HCT116 (cell line): Measurements from ENCODE around the gene DRC7. TPM values are rescaled to one million over a fixed set of nuclear protein-coding genes. Genes with fewer than 3 reads are reported as not detected.

Experiments used
- ATAC-seq: fragments of 200-7000 bp; cut with Tn5 transposase; 2 replicates; pipeline ENCODE4 v1.9.1; 2020; ENCODE audit warnings: mild to moderate bottlenecking, moderate library complexity
- BruUV-seq: library from RNA; stranded (reverse); fragments of 400-500 nt; replicated peaks from 2 replicates; lab custom pipeline; 2021; lab: Mats Ljungman, UMichigan
- CTCF ChIA-PET: fragments of 300-600 bp; sonication (Branson Sonifier 250); formaldehyde crosslinking; loops from one replicate; lab custom pipeline; 2021; ENCODE audit warnings: antibody characterized with exemption; lab: Charles Lee
- POLR2A ChIA-PET: fragments of 300-600, 350-600 bp; sonication (Branson Sonifier 250); formaldehyde crosslinking; loops from one replicate; lab custom pipeline; 2021; ENCODE audit warnings: antibody characterized with exemption; lab: Charles Lee
- RAD21 ChIA-PET, 2 experiments: fragments of 300-600 bp; sonication (Branson Sonifier 250); formaldehyde crosslinking; loops; one replicate each; lab custom pipeline; 2023; ENCODE audit warnings: low total read pairs in 2 of 2; ENCODE audit not compliant: uncharacterized antibody in 2 of 2, unreplicated experiment in 2 of 2, low non-redundant PET in 1 of 2; lab: Charles Lee
- DNase-seq: peaks from one replicate; pipeline ENCODE4 v3.0.0-alpha.2; 2010; ENCODE audit warnings: low read depth, low spot score
- H2AFZ ChIP-seq: fragments of 200-600 bp; shearing (Covaris generic), sonication (generic); 2 replicates; pipeline ENCODE4 v1.6.1; 2017; ENCODE audit warnings: low read depth, mixed run types, mixed read lengths, antibody characterized with exemption, low read length; ENCODE audit not compliant: poor library complexity, severe bottlenecking
- H3K27ac ChIP-seq: 2 replicates; pipeline ENCODE4 v1.5.1; 2012; ENCODE audit warnings: low read depth, low read length
- H3K27me3 ChIP-seq: fragments of 200-600 bp; sonication (generic); 2 replicates; pipeline ENCODE4 v1.6.1; 2016; ENCODE audit warnings: mixed run types, low read length, mixed read lengths; ENCODE audit not compliant: insufficient read depth
- H3K36me3 ChIP-seq, 2 experiments: fragments of 200-500 bp in 1 of 2; fragments of 200-600 bp in 1 of 2; sonication (Bioruptor generic) in 1 of 2; sonication (generic) in 1 of 2; 2 replicates each; pipeline versions ENCODE4 v1.5.1 to v1.6.1; 2014 to 2016; ENCODE audit warnings: low read length in 2 of 2, inconsistent platforms in 1 of 2, mixed read lengths in 1 of 2, mixed run types in 1 of 2; ENCODE audit not compliant: insufficient read depth in 2 of 2, control insufficient read depth in 1 of 2
- H3K4me1 ChIP-seq, 2 experiments: fragments of 200-600 bp in 1 of 2; sonication (generic) in 1 of 2; 2 replicates each; pipeline versions ENCODE4 v1.5.1 to v1.6.1; 2012 to 2017; ENCODE audit warnings: low read length in 2 of 2, inconsistent platforms in 1 of 2, mild to moderate bottlenecking in 1 of 2, mixed read lengths in 1 of 2, mixed run types in 1 of 2, moderate library complexity in 1 of 2; ENCODE audit not compliant: insufficient read depth in 2 of 2, control insufficient read depth in 1 of 2
- H3K4me2 ChIP-seq: fragments of 200-600 bp; sonication (generic); 2 replicates; pipeline ENCODE4 v1.6.1; 2017; ENCODE audit warnings: mixed run types, low read length, mixed read lengths
- H3K4me3 ChIP-seq, 2 experiments: fragments of 200-600 bp in 1 of 2; sonication (generic) in 1 of 2; replicated peaks in 1 of 2; 2 replicates each; pipeline ENCODE4 v1.5.1; 2011 to 2016; ENCODE audit warnings: low read length in 2 of 2, control low read depth in 1 of 2, low read depth in 1 of 2, mild to moderate bottlenecking in 1 of 2, mixed read lengths in 1 of 2, mixed run types in 1 of 2
- H3K79me2 ChIP-seq: fragments of 200-600 bp; sonication (generic); 2 replicates; pipeline ENCODE4 v1.6.1; 2017; ENCODE audit warnings: mild to moderate bottlenecking, mixed run types, low read length, moderate library complexity, mixed read lengths; ENCODE audit not compliant: insufficient read depth
- H3K9ac ChIP-seq: fragments of 200-600 bp; sonication (generic); 2 replicates; pipeline ENCODE4 v1.6.1; 2016; ENCODE audit warnings: low read length, mixed read lengths
- H3K9me2 ChIP-seq: fragments of 200-600 bp; sonication (generic), shearing (Covaris generic); 2 replicates; pipeline ENCODE4 v1.6.1; 2017; ENCODE audit warnings: mixed run types, mild to moderate bottlenecking, moderate library complexity; ENCODE audit not compliant: insufficient read depth
- H3K9me3 ChIP-seq, 2 experiments: fragments of 200-500 bp in 1 of 2; fragments of 200-600 bp in 1 of 2; sonication (Bioruptor generic) in 1 of 2; sonication (generic) in 1 of 2; 2 replicates each; pipeline ENCODE4 v1.6.1; 2014 to 2017; ENCODE audit warnings: low read length in 2 of 2, mixed read lengths in 2 of 2, inconsistent platforms in 1 of 2, low read depth in 1 of 2, mild to moderate bottlenecking in 1 of 2, mixed run types in 1 of 2, moderate library complexity in 1 of 2; ENCODE audit not compliant: control insufficient read depth in 1 of 2, insufficient read depth in 1 of 2
- H4K20me1 ChIP-seq: fragments of 200-600 bp; sonication (generic), shearing (Covaris generic); 2 replicates; pipeline ENCODE4 v1.6.1; 2017; ENCODE audit warnings: mixed run types, mild to moderate bottlenecking, moderate library complexity; ENCODE audit not compliant: insufficient read depth
- CBX3 ChIP-seq: IDR thresholded peaks from 2 replicates; pipeline ENCODE4 v1.6.1; 2012; ENCODE audit warnings: low read depth
- CEBPB ChIP-seq: IDR thresholded peaks from 2 replicates; pipeline ENCODE4 v1.6.1; 2012; ENCODE audit warnings: low read depth
- EZH2 ChIP-seq: fragments of 200-600 bp; sonication (generic); IDR thresholded peaks from 2 replicates; pipeline ENCODE4 v1.6.1; 2017; ENCODE audit warnings: antibody characterized with exemption, mixed run types
- EZH2phosphoT487 ChIP-seq: fragments of 200-600 bp; IDR thresholded peaks from 2 replicates; pipeline ENCODE4 v1.6.1; 2018; ENCODE audit warnings: antibody characterized with exemption, borderline replicate concordance
- FOSL1 ChIP-seq: IDR thresholded peaks from 2 replicates; pipeline ENCODE4 v1.6.1; 2012; ENCODE audit warnings: low read depth
- POLR2A ChIP-seq: IDR thresholded peaks from 2 replicates; pipeline ENCODE4 v1.7.0; 2011; ENCODE audit warnings: borderline replicate concordance; ENCODE audit not compliant: insufficient read depth, insufficient read length; ENCODE audit errors: extremely low read depth
- POLR2AphosphoS5 ChIP-seq: IDR thresholded peaks from 2 replicates; pipeline ENCODE4 v1.6.1; 2011; ENCODE audit warnings: mild to moderate bottlenecking, low read depth, low read length, moderate library complexity
- RAD21 ChIP-seq: IDR thresholded peaks from 2 replicates; pipeline ENCODE4 v1.6.1; 2012; ENCODE audit warnings: low read depth, mild to moderate bottlenecking
- SIN3A ChIP-seq: IDR thresholded peaks from 2 replicates; pipeline ENCODE4 v1.6.1; 2012; ENCODE audit warnings: low read depth
- SRF ChIP-seq: IDR thresholded peaks from 2 replicates; pipeline ENCODE4 v1.6.1; 2012; ENCODE audit warnings: low read depth
- TCF7L2 ChIP-seq: IDR thresholded peaks from 2 replicates; pipeline ENCODE4 v1.7.0; 2011; ENCODE audit warnings: borderline replicate concordance, inconsistent platforms; ENCODE audit not compliant: insufficient read depth, insufficient read length; ENCODE audit errors: extremely low read depth
- YY1 ChIP-seq: IDR thresholded peaks from 2 replicates; pipeline ENCODE4 v1.6.1; 2011; ENCODE audit warnings: low read length, low read depth, moderate library complexity, mild to moderate bottlenecking; ENCODE audit not compliant: insufficient replicate concordance; ENCODE audit errors: extremely low read depth
- ZNF274 ChIP-seq: fragments of 200-500 bp; sonication (Bioruptor generic); IDR thresholded peaks from 2 replicates; pipeline ENCODE4 v1.6.1; 2014; ENCODE audit warnings: mild to moderate bottlenecking, low read depth, low read length, inconsistent platforms
- intact Hi-C: fragments of 100-400 bp; cut with micrococcal nuclease; formaldehyde crosslinking; loops from 2 replicates; pipeline ENCODE4 v1.10.0; 2022
- total RNA-seq: library from RNA; stranded (reverse); gene quantifications from one replicate; pipeline ENCODE4 v1.2.1, GENCODE V29; 2021; ENCODE audit not compliant: unreplicated experiment
- TF ChIP-seq, protein P1 (sequence below), 3 experiments: fragments of 200-600 bp in 1 of 3; sonication (generic) in 1 of 3; IDR thresholded peaks in 2 of 3; conservative IDR thresholded peaks in 1 of 3; 2 replicates each; pipeline ENCODE4 v1.5.1; 2012 to 2017; ENCODE audit warnings: low read depth in 2 of 3, low read length in 2 of 3, antibody characterized with exemption in 1 of 3, borderline replicate concordance in 1 of 3, control low read depth in 1 of 3, mild to moderate bottlenecking in 1 of 3, mixed read lengths in 1 of 3, mixed run types in 1 of 3, moderate library complexity in 1 of 3; ENCODE audit not compliant: insufficient read depth in 1 of 3
- TF ChIP-seq, protein P2 (sequence below): IDR thresholded peaks from 2 replicates; pipeline ENCODE4 v1.6.1; 2012
- TF ChIP-seq, protein P3 (sequence below): IDR thresholded peaks from 2 replicates; pipeline ENCODE4 v1.6.1; 2012
- TF ChIP-seq, protein P4 (sequence below): IDR thresholded peaks from 2 replicates; pipeline ENCODE4 v1.6.1; 2011; ENCODE audit warnings: mild to moderate bottlenecking, low read length, moderate library complexity; ENCODE audit not compliant: insufficient replicate concordance; ENCODE audit errors: extremely low read depth

The DRC7 gene
- total RNA-seq, 1 experiment from 2014 or later = 0.91 TPM

DNA sequence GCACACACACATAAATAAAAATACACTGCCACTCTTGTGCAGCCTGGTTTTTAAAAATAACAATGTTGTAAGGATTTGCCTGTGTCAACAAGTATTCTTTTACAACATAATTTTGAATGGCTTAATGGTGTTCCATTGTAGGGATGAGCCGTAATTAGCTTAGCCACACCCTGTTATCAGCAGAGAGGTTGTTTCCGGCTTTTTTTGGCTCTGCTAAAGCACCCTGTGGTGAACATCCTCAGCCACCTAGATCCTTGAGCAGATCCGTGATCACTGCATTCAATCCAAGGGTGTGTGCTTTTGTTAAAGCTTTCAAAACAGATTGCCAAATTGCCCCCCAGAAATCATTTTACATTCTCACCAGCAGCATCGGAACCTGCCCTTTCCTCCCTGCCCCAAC lies 47.9 kb downstream of the DRC7 start:
- no peak for ATAC-seq
- RAD21 ChIA-PET = interaction anchor here in 1 of 2 experiments (0.6 kb wide), 1 partner anchor 123 kb away, joined by 7 read pairs; no protein-coding TSS in a partner anchor

More for the DNA sequence above, 47.9 kb downstream of the DRC7 start:
- DNase-seq = no peak
- BruUV-seq = no TSS peak
- H3K4me3 ChIP-seq = no peak overlapping the region
- no peak overlapping the region for H3K27ac ChIP-seq
- ChIA-PET POLR2A (no interaction called here), CTCF (no interaction called here)
- no peaks in the 10 kb centered on the region for H3K79me2 ChIP-seq
- H3K9me3 ChIP-seq = no peaks in the 10 kb centered on the region
- intact Hi-C loops = no loop called here
- no peaks in the 10 kb centered on the region for H4K20me1 ChIP-seq
- no peak overlapping the region for H3K9ac ChIP-seq
- H3K27me3 ChIP-seq = no peaks in the 10 kb centered on the region
- no peaks in the 10 kb centered on the region for H3K9me2 ChIP-seq
- H3K4me1 ChIP-seq = no peaks in the 10 kb centered on the region
- no peak overlapping the region for H3K4me2 ChIP-seq
- TF ChIP-seq CBX3 (no peak), TCF7L2 (no peak), FOSL1 (no peak), POLR2A (no peak), RAD21 (no peak), SIN3A (no peak), ZNF274 (no peak), EZH2 (no peak), SRF (no peak), POLR2AphosphoS5 (no peak), CEBPB (no peak), EZH2phosphoT487 (no peak), YY1 (no peak)
- TF ChIP-seq, protein P1, sequence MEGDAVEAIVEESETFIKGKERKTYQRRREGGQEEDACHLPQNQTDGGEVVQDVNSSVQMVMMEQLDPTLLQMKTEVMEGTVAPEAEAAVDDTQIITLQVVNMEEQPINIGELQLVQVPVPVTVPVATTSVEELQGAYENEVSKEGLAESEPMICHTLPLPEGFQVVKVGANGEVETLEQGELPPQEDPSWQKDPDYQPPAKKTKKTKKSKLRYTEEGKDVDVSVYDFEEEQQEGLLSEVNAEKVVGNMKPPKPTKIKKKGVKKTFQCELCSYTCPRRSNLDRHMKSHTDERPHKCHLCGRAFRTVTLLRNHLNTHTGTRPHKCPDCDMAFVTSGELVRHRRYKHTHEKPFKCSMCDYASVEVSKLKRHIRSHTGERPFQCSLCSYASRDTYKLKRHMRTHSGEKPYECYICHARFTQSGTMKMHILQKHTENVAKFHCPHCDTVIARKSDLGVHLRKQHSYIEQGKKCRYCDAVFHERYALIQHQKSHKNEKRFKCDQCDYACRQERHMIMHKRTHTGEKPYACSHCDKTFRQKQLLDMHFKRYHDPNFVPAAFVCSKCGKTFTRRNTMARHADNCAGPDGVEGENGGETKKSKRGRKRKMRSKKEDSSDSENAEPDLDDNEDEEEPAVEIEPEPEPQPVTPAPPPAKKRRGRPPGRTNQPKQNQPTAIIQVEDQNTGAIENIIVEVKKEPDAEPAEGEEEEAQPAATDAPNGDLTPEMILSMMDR (IDR thresholded peaks at IDR 0.05 in 2 of 3, conservative IDR thresholded peaks at IDR 0.05 in 1 of 3; ENCODE audit: borderline replicate concordance in 1 of 3, insufficient read depth in 1 of 3, low read depth in 2 of 3, low read length in 2 of 3) = no peak
- TF ChIP-seq, protein P2, sequence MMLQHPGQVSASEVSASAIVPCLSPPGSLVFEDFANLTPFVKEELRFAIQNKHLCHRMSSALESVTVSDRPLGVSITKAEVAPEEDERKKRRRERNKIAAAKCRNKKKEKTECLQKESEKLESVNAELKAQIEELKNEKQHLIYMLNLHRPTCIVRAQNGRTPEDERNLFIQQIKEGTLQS = no peak
- TF ChIP-seq, protein P3, sequence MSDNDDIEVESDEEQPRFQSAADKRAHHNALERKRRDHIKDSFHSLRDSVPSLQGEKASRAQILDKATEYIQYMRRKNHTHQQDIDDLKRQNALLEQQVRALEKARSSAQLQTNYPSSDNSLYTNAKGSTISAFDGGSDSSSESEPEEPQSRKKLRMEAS = no peak
- TF ChIP-seq, protein P4, sequence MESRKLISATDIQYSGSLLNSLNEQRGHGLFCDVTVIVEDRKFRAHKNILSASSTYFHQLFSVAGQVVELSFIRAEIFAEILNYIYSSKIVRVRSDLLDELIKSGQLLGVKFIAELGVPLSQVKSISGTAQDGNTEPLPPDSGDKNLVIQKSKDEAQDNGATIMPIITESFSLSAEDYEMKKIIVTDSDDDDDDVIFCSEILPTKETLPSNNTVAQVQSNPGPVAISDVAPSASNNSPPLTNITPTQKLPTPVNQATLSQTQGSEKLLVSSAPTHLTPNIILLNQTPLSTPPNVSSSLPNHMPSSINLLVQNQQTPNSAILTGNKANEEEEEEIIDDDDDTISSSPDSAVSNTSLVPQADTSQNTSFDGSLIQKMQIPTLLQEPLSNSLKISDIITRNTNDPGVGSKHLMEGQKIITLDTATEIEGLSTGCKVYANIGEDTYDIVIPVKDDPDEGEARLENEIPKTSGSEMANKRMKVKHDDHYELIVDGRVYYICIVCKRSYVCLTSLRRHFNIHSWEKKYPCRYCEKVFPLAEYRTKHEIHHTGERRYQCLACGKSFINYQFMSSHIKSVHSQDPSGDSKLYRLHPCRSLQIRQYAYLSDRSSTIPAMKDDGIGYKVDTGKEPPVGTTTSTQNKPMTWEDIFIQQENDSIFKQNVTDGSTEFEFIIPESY = no peak
- TF ChIP-seq, all 23 proteins: peak for 0
- no peaks in the 10 kb centered on the region for H3K36me3 ChIP-seq
- no peak overlapping the region for H2AFZ ChIP-seq
